Measurements from ENCODE around the gene RETREG3.

DNA sequence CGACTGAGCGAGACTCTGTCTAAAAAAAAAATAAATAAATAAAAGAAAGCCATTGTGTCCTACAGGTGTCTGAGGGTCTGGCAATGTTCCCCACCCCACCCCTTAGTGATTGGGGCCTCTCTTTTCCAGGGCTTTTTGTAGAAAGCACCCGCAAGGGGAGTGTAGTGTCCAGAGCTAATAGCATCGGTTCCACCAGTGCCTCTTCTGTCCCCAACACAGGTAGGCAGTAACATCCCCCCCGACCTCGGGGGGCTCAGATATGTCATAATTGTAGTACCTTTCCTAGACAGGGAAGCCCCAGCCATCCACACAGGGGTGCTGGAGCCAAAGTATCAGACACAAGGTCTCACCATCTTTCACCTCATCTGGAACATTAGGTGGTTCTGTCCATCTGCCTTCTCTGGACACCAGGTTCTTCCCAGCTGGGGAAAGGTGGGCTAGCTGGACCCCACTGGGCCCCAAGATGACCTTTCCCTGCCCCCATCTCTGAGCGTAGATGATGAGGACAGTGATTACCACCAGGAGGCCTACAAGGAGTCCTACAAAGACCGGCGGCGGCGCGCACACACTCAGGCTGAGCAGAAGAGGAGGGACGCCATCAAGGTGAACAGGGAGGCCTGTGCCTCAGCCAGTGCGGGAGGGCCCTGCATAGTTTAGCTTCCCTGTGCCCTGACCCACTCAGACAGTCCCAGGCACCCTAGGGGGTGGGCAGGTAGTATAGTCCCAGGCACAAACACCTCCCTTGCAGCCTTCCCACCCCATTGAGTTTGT is 40.6 kb downstream of the RETREG3 start:
- TF ChIP-seq, protein P1, sequence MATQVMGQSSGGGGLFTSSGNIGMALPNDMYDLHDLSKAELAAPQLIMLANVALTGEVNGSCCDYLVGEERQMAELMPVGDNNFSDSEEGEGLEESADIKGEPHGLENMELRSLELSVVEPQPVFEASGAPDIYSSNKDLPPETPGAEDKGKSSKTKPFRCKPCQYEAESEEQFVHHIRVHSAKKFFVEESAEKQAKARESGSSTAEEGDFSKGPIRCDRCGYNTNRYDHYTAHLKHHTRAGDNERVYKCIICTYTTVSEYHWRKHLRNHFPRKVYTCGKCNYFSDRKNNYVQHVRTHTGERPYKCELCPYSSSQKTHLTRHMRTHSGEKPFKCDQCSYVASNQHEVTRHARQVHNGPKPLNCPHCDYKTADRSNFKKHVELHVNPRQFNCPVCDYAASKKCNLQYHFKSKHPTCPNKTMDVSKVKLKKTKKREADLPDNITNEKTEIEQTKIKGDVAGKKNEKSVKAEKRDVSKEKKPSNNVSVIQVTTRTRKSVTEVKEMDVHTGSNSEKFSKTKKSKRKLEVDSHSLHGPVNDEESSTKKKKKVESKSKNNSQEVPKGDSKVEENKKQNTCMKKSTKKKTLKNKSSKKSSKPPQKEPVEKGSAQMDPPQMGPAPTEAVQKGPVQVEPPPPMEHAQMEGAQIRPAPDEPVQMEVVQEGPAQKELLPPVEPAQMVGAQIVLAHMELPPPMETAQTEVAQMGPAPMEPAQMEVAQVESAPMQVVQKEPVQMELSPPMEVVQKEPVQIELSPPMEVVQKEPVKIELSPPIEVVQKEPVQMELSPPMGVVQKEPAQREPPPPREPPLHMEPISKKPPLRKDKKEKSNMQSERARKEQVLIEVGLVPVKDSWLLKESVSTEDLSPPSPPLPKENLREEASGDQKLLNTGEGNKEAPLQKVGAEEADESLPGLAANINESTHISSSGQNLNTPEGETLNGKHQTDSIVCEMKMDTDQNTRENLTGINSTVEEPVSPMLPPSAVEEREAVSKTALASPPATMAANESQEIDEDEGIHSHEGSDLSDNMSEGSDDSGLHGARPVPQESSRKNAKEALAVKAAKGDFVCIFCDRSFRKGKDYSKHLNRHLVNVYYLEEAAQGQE (IDR thresholded peaks at IDR 0.05; ENCODE audit: insufficient read depth in 1 of 2, low read depth in 2 of 2, low read length in 2 of 2), result no peak
- TF ChIP-seq POLR2AphosphoS5 (IDR thresholded peaks at IDR 0.05; ENCODE audit: low read depth, low read length) (no peak), SIN3A (IDR thresholded peaks at IDR 0.05; ENCODE audit: borderline replicate concordance, insufficient read depth, low read length) (no peak), TAF1 (IDR thresholded peaks at IDR 0.05; ENCODE audit: borderline replicate concordance, insufficient read depth, low read length) (no peak)
